AG09309 (cell line): Measurements from ENCODE around the gene ATG7.

Source experiments
- DNase-seq: peaks from one replicate; pipeline ENCODE4 v3.0.0-alpha.2; 2010; ENCODE audit warnings: low read depth
- H3K4me3 ChIP-seq: 2 replicates; pipeline ENCODE4 v1.5.1; 2011; ENCODE audit warnings: mild to moderate bottlenecking, low read depth, low read length, moderate library complexity; ENCODE audit not compliant: control insufficient read depth
- CTCF ChIP-seq: IDR thresholded peaks from 2 replicates; pipeline ENCODE4 v1.5.1; 2011; ENCODE audit warnings: mild to moderate bottlenecking, low read depth, low read length, inconsistent platforms; ENCODE audit not compliant: insufficient read depth, control insufficient read depth; ENCODE audit errors: missing control alignments

ATG7 gene

GRCh38 chr3:11558918-11559815 is 287.0 kb downstream of the ATG7 start:
- no peak for TF ChIP-seq CTCF
- no peak for DNase-seq
- no peak overlapping the region for H3K4me3 ChIP-seq

- TF ChIP-seq CTCF: no peak
- no peak for DNase-seq
- no peak overlapping the region for H3K4me3 ChIP-seq
These were observed 287.8 kb downstream of the ATG7 start for GRCh38 chr3:11559816-11560633.

GRCh38 chr3:11560746-11561145 is 288.5 kb downstream of the ATG7 start:
- no peak overlapping the region for H3K4me3 ChIP-seq
- DNase-seq: no peak

GRCh38 chr3:11562277-11562881 is 290.2 kb downstream of the ATG7 start:
- no peak for DNase-seq
- TF ChIP-seq CTCF: no peak
- H3K4me3 ChIP-seq: no peak overlapping the region

More at GRCh38 chr3:11560746-11561145, 288.5 kb downstream of the ATG7 start:
- no peak for TF ChIP-seq CTCF

- DNase-seq: no peak
- TF ChIP-seq CTCF: no peak
- H3K4me3 ChIP-seq: no peak overlapping the region
These were observed 291.1 kb downstream of the ATG7 start for GRCh38 chr3:11563159-11563864.

- DNase-seq: no peak
- TF ChIP-seq CTCF: no peak
- H3K4me3 ChIP-seq: no peak overlapping the region
These were observed 291.6 kb downstream of the ATG7 start for GRCh38 chr3:11563865-11564185.
